ENCODE data around the gene NCOA3.

The NCOA3 gene

GRCh38 chr20:47703748-47704147 lies 202.1 kb downstream of the NCOA3 start:
- peak; percentile 43; the same call in 2 of the 3 replicates for ATAC-seq
- TF ChIP-seq ZFP3 (CRISPR knock-in tag; IDR thresholded peaks at IDR 0.05) (no peak), ZNF70 (CRISPR knock-in tag; IDR thresholded peaks at IDR 0.05) (no peak), PPARA (CRISPR knock-in tag; IDR thresholded peaks at IDR 0.05; ENCODE audit: borderline replicate concordance) (no peak), TCF4 (CRISPR knock-in tag; IDR thresholded peaks at IDR 0.05; ENCODE audit: borderline replicate concordance) (no peak), ARNTL (CRISPR knock-in tag; IDR thresholded peaks at IDR 0.05; ENCODE audit: borderline replicate concordance, low read depth) (no peak), CSRNP3 (CRISPR knock-in tag; IDR thresholded peaks at IDR 0.05) (no peak), GLIS3 (CRISPR knock-in tag; IDR thresholded peaks at IDR 0.05) (no peak), RARB (CRISPR knock-in tag; IDR thresholded peaks at IDR 0.05) (no peak), CSDC2 (CRISPR knock-in tag; IDR thresholded peaks at IDR 0.05) (0 out of 2 replicates have a peak, but pooled peaks have one; percentile 71), ESRRG (CRISPR knock-in tag; IDR thresholded peaks at IDR 0.05) (no peak), TOX (CRISPR knock-in tag; IDR thresholded peaks at IDR 0.05; ENCODE audit: borderline replicate concordance) (no peak), ZNF565 (CRISPR knock-in tag; conservative IDR thresholded peaks at IDR 0.05; ENCODE audit: low read depth) (no peak), TSHZ2 (CRISPR knock-in tag; IDR thresholded peaks at IDR 0.05) (no peak), CREB5 (CRISPR knock-in tag; IDR thresholded peaks at IDR 0.05; ENCODE audit: low read depth) (0 out of 2 replicates have a peak, but pooled peaks have one; percentile 49), BACH2 (CRISPR knock-in tag; IDR thresholded peaks at IDR 0.05; ENCODE audit: borderline replicate concordance) (no peak), SNAI2 (CRISPR knock-in tag; IDR thresholded peaks at IDR 0.05) (no peak), ZC3H10 (CRISPR knock-in tag; IDR thresholded peaks at IDR 0.05) (no peak), OSR1 (CRISPR knock-in tag; IDR thresholded peaks at IDR 0.05) (no peak), ZNF8 (CRISPR knock-in tag; IDR thresholded peaks at IDR 0.05) (no peak), POU6F1 (CRISPR knock-in tag; IDR thresholded peaks at IDR 0.05; ENCODE audit: borderline replicate concordance, low read depth) (no peak), ZFP30 (CRISPR knock-in tag; IDR thresholded peaks at IDR 0.05) (no peak; the same call in 1 of the 2 replicates), PATZ1 (CRISPR knock-in tag; IDR thresholded peaks at IDR 0.05; ENCODE audit: borderline replicate concordance) (no peak), ISL1 (CRISPR knock-in tag; IDR thresholded peaks at IDR 0.05) (peak; percentile 44; the same call in 1 of the 2 replicates)

GRCh38 chr20:47704746-47705496 lies 203.2 kb downstream of the NCOA3 start:
- peak; percentile 32; the same call in 2 of the 3 replicates for ATAC-seq

More at GRCh38 chr20:47704746-47705496, 203.2 kb downstream of the NCOA3 start:
- TF ChIP-seq SNAI2 (CRISPR knock-in tag; IDR thresholded peaks at IDR 0.05) (no peak), PPARA (CRISPR knock-in tag; IDR thresholded peaks at IDR 0.05; ENCODE audit: borderline replicate concordance) (no peak), ZNF70 (CRISPR knock-in tag; IDR thresholded peaks at IDR 0.05) (no peak), ISL1 (CRISPR knock-in tag; IDR thresholded peaks at IDR 0.05) (no peak), BACH2 (CRISPR knock-in tag; IDR thresholded peaks at IDR 0.05; ENCODE audit: borderline replicate concordance) (no peak), CSDC2 (CRISPR knock-in tag; IDR thresholded peaks at IDR 0.05) (no peak), CREB5 (CRISPR knock-in tag; IDR thresholded peaks at IDR 0.05; ENCODE audit: low read depth) (no peak), OSR1 (CRISPR knock-in tag; IDR thresholded peaks at IDR 0.05) (no peak)
